Measurements from ENCODE around the gene GPATCH8.
"Not testable (repeated sequence)": the region's sequence is repeated elsewhere in the genome, so short reads cannot be mapped to it uniquely, and the experiment has no call there.

Gene GPATCH8

GRCh38 chr17:44503147-44504029 lies at the start of gene GPATCH8:
GPATCH8 (minus strand) TSS chr17:44503406; CDS start chr17:44503370, 36 bp downstream.
- DNase-seq: peak; percentile 94

GRCh38 chr17:44552361-44552760 lies 49.2 kb upstream of the GPATCH8 start:
- DNase-seq: no peak

GRCh38 chr17:44549686-44550085 lies 46.5 kb upstream of the GPATCH8 start:
- no peak for DNase-seq

- no peak for DNase-seq
These were observed 45.4 kb upstream of the GPATCH8 start for GRCh38 chr17:44548376-44549230.

- DNase-seq: no peak
These were observed 44.5 kb upstream of the GPATCH8 start for GRCh38 chr17:44547625-44548267.

GRCh38 chr17:44546671-44547606 lies 43.7 kb upstream of the GPATCH8 start:
- no peak for DNase-seq

GRCh38 chr17:44543905-44544523 lies 40.8 kb upstream of the GPATCH8 start:
- no peak for DNase-seq

- DNase-seq: no peak
These were observed 40.2 kb upstream of the GPATCH8 start for GRCh38 chr17:44543213-44543904.

GRCh38 chr17:44541884-44542581 lies 38.8 kb upstream of the GPATCH8 start:
- no peak for DNase-seq

- DNase-seq: no peak
These were observed 37.3 kb upstream of the GPATCH8 start for GRCh38 chr17:44540246-44541084.

- no peak for DNase-seq
These were observed 36.5 kb upstream of the GPATCH8 start for GRCh38 chr17:44539673-44540072.

GRCh38 chr17:44537922-44538321 lies 34.7 kb upstream of the GPATCH8 start:
- not testable (repeated sequence) for DNase-seq

- DNase-seq: no peak
These were observed 33.1 kb upstream of the GPATCH8 start for GRCh38 chr17:44536090-44536953.

- DNase-seq: peak; percentile 85
These were observed 30.5 kb upstream of the GPATCH8 start for GRCh38 chr17:44533533-44534246.

- no peak for DNase-seq
These were observed 27.8 kb upstream of the GPATCH8 start for GRCh38 chr17:44530896-44531418.

GRCh38 chr17:44529864-44530263 lies 26.7 kb upstream of the GPATCH8 start:
- DNase-seq: no peak

GRCh38 chr17:44527954-44528353 lies 24.7 kb upstream of the GPATCH8 start:
- DNase-seq: no peak

All from NCI-H146 (cell line).